GM12872 (cell line): ENCODE measurements around the gene CRB1.

ENCODE experiments used
- TF ChIP-seq, protein P1 (sequence below): IDR thresholded peaks from 3 replicates; pipeline ENCODE4 v1.5.1; 2011; ENCODE audit warnings: low read depth, mild to moderate bottlenecking, low read length, moderate library complexity; ENCODE audit not compliant: insufficient read depth

The CRB1 gene

DNA sequence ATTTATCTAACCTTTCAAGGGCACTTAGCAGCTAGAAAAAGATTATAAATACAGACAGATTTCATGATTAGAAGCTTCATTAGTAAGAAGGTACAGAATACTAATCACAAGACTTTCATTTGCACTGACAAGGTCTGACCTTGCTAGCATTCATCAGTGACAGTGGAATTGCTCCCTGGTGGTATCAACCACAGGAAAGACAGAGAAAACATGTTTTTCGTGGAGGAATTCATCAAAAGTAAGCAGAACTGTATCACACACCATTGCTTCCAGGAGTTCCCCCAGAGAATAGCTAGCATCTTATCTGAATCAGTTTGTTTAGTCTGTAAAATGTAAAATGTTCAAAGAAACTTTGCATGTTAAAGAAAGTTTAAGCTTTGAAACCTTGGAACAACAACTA lies 20.6 kb upstream of the CRB1 start:
- TF ChIP-seq, protein P1, sequence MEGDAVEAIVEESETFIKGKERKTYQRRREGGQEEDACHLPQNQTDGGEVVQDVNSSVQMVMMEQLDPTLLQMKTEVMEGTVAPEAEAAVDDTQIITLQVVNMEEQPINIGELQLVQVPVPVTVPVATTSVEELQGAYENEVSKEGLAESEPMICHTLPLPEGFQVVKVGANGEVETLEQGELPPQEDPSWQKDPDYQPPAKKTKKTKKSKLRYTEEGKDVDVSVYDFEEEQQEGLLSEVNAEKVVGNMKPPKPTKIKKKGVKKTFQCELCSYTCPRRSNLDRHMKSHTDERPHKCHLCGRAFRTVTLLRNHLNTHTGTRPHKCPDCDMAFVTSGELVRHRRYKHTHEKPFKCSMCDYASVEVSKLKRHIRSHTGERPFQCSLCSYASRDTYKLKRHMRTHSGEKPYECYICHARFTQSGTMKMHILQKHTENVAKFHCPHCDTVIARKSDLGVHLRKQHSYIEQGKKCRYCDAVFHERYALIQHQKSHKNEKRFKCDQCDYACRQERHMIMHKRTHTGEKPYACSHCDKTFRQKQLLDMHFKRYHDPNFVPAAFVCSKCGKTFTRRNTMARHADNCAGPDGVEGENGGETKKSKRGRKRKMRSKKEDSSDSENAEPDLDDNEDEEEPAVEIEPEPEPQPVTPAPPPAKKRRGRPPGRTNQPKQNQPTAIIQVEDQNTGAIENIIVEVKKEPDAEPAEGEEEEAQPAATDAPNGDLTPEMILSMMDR: no peak

GRCh38 chr1:197249324-197249723 lies 18.7 kb upstream of the CRB1 start:
- TF ChIP-seq, protein P1: no peak

DNA sequence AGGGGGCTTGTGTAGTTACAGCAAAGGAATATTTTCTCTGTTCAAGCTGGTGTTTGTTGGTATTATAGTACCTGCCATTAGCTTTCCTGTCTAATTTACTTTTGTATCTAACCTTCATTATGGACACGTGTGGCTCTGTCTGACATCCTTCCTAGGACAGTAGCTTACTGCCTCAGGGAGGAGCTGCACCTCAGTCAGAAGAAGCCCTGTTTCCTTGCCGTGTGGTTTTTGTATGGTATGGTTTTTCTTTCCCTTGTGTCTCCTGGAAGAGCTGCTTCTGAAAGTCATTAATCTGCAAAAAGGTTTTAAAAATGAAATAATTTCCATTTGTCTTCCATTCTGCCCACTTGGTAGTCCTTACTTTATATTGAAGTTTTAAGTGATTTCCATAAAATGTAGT lies 17.4 kb upstream of the CRB1 start:
- TF ChIP-seq, protein P1: no peak

DNA sequence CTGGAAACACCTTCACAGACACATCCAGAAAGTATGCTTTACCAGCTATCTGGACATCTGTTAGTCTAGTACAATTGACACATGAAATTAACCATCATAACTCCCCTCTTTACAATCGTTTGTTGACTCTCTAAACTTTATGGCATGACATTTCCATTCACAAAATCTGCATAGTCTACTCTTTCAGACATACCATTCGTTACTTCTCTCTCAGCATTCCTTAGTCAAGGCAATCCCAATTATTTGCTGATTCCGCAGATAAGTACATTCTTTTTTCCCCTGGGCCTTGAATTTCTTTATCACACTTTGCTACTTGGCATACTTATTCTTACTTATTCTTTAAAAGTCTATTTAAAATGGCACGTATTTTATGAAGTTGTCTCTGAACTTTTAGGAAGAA lies 15.1 kb upstream of the CRB1 start:
- TF ChIP-seq, protein P1: no peak

- TF ChIP-seq, protein P1: no peak
Observed at GRCh38 chr1:197254866-197255265, 13.2 kb upstream of the CRB1 start.

DNA sequence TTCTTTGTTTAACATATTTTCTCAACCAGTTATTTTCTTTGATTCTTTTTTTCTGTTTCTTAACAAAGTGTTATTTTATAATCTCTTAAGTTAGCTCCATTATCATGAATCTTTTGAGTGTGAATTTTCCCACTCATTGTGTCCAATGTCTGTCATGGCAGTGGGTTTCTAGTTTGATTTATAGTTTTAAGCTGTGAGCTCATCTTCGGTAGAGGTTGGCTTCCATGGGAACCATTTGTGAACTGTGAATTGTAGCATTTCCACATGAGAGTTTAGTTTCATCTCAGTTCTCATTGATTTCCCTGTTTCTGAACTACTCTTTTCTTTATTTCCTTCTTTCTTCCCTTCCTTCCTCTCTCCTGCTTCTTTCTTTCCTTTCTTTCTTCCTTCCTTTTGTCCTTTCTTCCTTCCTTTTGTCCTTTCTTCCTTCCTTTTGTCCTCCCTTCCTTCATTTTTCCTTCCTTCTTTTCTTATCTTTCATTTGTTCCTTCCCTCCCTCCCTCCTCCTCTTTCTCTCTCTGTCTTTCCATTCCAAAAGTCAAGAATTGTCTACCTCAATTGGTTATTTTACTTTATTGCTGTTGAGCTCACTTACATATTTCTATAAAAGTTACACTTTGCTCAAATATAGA lies 3.0 kb upstream of the CRB1 start:
- TF ChIP-seq, protein P1: no peak

GRCh38 chr1:197269053-197269452 lies 1.0 kb downstream of the CRB1 start:
- TF ChIP-seq, protein P1: no peak

DNA sequence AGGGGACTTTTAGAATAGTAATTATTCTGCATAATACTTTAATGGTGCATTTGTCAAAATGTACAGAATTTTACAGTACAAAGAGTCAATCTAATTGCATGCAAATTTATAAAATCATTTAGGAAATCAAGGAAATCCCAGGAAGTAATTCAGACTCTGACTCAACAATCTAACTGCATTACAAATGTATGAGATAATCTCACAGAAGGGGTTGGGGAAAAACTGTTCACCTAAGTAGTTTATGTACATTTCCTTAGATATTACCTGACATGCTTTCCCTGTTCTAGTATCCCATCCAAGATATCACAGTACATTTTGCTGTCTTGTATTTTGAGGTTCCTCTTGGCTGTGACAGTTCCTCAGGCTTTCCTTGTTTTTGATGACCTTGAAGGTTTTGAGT lies 4.7 kb downstream of the CRB1 start:
- TF ChIP-seq, protein P1: no peak
